Right lobe of liver (tissue), 6 donors: ENCODE results near the gene XRN1. TPM values are rescaled to one million over a fixed set of nuclear protein-coding genes. Genes with fewer than 3 reads are reported as not detected.

ENCODE experiments used
- ATAC-seq, 4 donors: fragments of 200-7000 bp; cut with Tn5 transposase; one replicate each; pipeline ENCODE4 v1.9.1; 2020; ENCODE audit warnings: mild to moderate bottlenecking in 4 of 4, moderate library complexity in 4 of 4
- DNase-seq, 3 donors: peaks; one replicate each; pipeline ENCODE4 v3.0.0-alpha.2; 2020
- H3K27ac ChIP-seq, 3 donors: fragments of 200-600 bp; one replicate each; pipeline ENCODE4 v1.8.0; 2022
- H3K27me3 ChIP-seq, 2 donors: fragments of 200-600 bp; one replicate each; pipeline ENCODE4 v1.8.0; 2022
- H3K36me3 ChIP-seq, 4 donors: fragments of 200-600 bp; sonication (generic) in 1 of 4; one replicate each; pipeline versions ENCODE4 v1.5.1 to v1.8.0; 2017 to 2022; ENCODE audit warnings: control low read depth in 1 of 4
- H3K4me1 ChIP-seq, 4 donors: fragments of 200-600 bp; sonication (generic) in 1 of 4; one replicate each; pipeline versions ENCODE4 v1.5.1 to v1.8.0; 2017 to 2022; ENCODE audit warnings: control low read depth in 1 of 4
- H3K4me3 ChIP-seq, 3 donors: fragments of 200-600 bp; one replicate each; pipeline ENCODE4 v1.8.0; 2022
- H3K9me3 ChIP-seq, 4 donors: fragments of 200-600 bp; sonication (generic) in 1 of 4; one replicate each; pipeline versions ENCODE4 v1.5.1 to v1.8.0; 2017 to 2022; ENCODE audit warnings: control low read depth in 1 of 4
- CTCF ChIP-seq, 4 donors: fragments of 200-600 bp in 3 of 4; fragments of 450-650 bp in 1 of 4; IDR thresholded peaks; one replicate each; pipeline versions ENCODE4 v1.5.1 to v1.8.0; 2016 to 2022; ENCODE audit warnings: antibody characterized with exemption in 4 of 4, mild to moderate bottlenecking in 2 of 4
- POLR2A ChIP-seq: fragments of 450-650 bp; IDR thresholded peaks from one replicate; pipeline ENCODE4 v1.6.1; 2017; ENCODE audit warnings: antibody characterized with exemption, mild to moderate bottlenecking
- WGBS: methylation state at CpG from one replicate; pipeline ENCODE4 v1.1.6; 2018; ENCODE audit warnings: low coverage, low lambda C conversion rate; ENCODE audit not compliant: insufficient coverage; ENCODE audit errors: missing lambda C conversion rate; 5-methylcytosine and 5-hydroxymethylcytosine counted together
- intact Hi-C, 2 donors: fragments of 100-400 bp; cut with DNase I; formaldehyde crosslinking; loops; one replicate each; pipeline versions ENCODE4 v1.11.2 to v1.14.1; 2022
- total RNA-seq, 6 experiments: library from RNA; depleted of rRNA in 2 of 6; stranded (reverse); fragments of >200 nt in 2 of 6; fragmentation: NEBNext Ultra II Directional in 3 of 6; extraction: Animal tissue kit (Norgen Biotek cat#: 25700) in 3 of 6; gene quantifications; one replicate each; pipeline versions ENCODE4 v1.1.0 to v1.2.4, GENCODE V29; 2016 to 2023
- donor health status: DM: no; HTN: yes; CAD: no.
- donor health status: DM: no; HTN: no; CAD: no.
- donor health status: DM: no; HTN: no; CAD: no.
- donor health status: DM: no; HTN: yes; CAD: no.
- donor health status: DM: no; HTN: yes; CAD: no.

Gene XRN1
- total RNA-seq, 6 experiments from 2014 or later, result 21.4 to 30.8 (median 24.8) TPM

- intact Hi-C loops, result no loop called here
- WGBS, result 73% methylated on average over 3 of the region's 3 CpGs
- Histone ChIP-seq H3K4me1 (no peaks in the 10 kb centered on the region), H3K4me3 (no peak overlapping the region), H3K9me3 (no peaks in the 10 kb centered on the region), H3K27ac (no peak overlapping the region), H3K27me3 (no peaks in the 10 kb centered on the region), H3K36me3 (no peaks in the 10 kb centered on the region)
- ATAC-seq (no peak), DNase-seq (no peak)
- TF ChIP-seq CTCF (IDR thresholded peaks at IDR 0.05) (no peak), POLR2A (no peak)
Measured at GRCh38 chr3:142467768-142468167, 19.9 kb upstream of the XRN1 start.

GRCh38 chr3:142460689-142461088 is 12.9 kb upstream of the XRN1 start:
- 78% methylated on average over 3 of the region's 3 CpGs for WGBS
- DNase-seq, result no peak
- intact Hi-C loops, result no loop called here

GRCh38 chr3:142459929-142460328 is 12.1 kb upstream of the XRN1 start:
- peak; percentile 78 to 95 (median 88) for ATAC-seq
- H3K36me3 ChIP-seq, result peaks cover 0 to 4% (median 0%) of the 10 kb centered on the region in 4 donors

More at GRCh38 chr3:142460689-142461088, 12.9 kb upstream of the XRN1 start:
- TF ChIP-seq POLR2A, result no peak
- TF ChIP-seq CTCF (IDR thresholded peaks at IDR 0.05), result no peak
- H3K27ac ChIP-seq, result no peak overlapping the region
- no peak overlapping the region for H3K4me3 ChIP-seq
- peaks cover 0 to 4% (median 0%) of the 10 kb centered on the region in 4 donors for H3K36me3 ChIP-seq
- H3K27me3 ChIP-seq, result no peaks in the 10 kb centered on the region
- H3K4me1 ChIP-seq, result peaks cover 0 to 11% (median 0%) of the 10 kb centered on the region in 4 donors
- ATAC-seq, result no peak
- no peaks in the 10 kb centered on the region for H3K9me3 ChIP-seq

GRCh38 chr3:142459096-142459495 is 11.3 kb upstream of the XRN1 start:
- Histone ChIP-seq H3K27ac (no peak overlapping the region), H3K9me3 (no peaks in the 10 kb centered on the region), H3K27me3 (no peaks in the 10 kb centered on the region), H3K36me3 (peaks cover 0 to 4% (median 0%) of the 10 kb centered on the region in 4 donors), H3K4me1 (peaks cover 0 to 11% (median 0%) of the 10 kb centered on the region in 4 donors), H3K4me3 (no peak overlapping the region)
- DNase-seq, result no peak
- no peak for TF ChIP-seq POLR2A
- no peak for TF ChIP-seq CTCF (IDR thresholded peaks at IDR 0.05)
- WGBS, result 82% methylated on average over 3 of the region's 3 CpGs
- intact Hi-C loops, result no loop called here
- no peak for ATAC-seq

More at GRCh38 chr3:142459929-142460328, 12.1 kb upstream of the XRN1 start:
- H3K9me3 ChIP-seq, result no peaks in the 10 kb centered on the region
- no peaks in the 10 kb centered on the region for H3K27me3 ChIP-seq
- no peak overlapping the region for H3K4me3 ChIP-seq
- peaks cover 0 to 11% (median 0%) of the 10 kb centered on the region in 4 donors for H3K4me1 ChIP-seq
- intact Hi-C loops, result no loop called here
- WGBS, result 26% methylated on average over 2 of the region's 2 CpGs
- no peak for TF ChIP-seq POLR2A
- no peak for TF ChIP-seq CTCF (IDR thresholded peaks at IDR 0.05)
- peak overlapping the region in 2 of 3 donors; percentile 31 to 67 for H3K27ac ChIP-seq
- no peak for DNase-seq

- Histone ChIP-seq H3K36me3 (no peaks in the 10 kb centered on the region), H3K4me1 (peaks cover 0 to 12% (median 0%) of the 10 kb centered on the region in 4 donors), H3K27ac (no peak overlapping the region), H3K4me3 (no peak overlapping the region), H3K9me3 (no peaks in the 10 kb centered on the region), H3K27me3 (no peaks in the 10 kb centered on the region)
- ATAC-seq (no peak), DNase-seq (no peak)
- intact Hi-C loops, result no loop called here
- no peak for TF ChIP-seq POLR2A
- TF ChIP-seq CTCF (IDR thresholded peaks at IDR 0.05), result no peak
- WGBS, result 63% methylated on average over 2 of the region's 5 CpGs
Measured at GRCh38 chr3:142450881-142451280, 3.0 kb upstream of the XRN1 start.
